PC-3 (cell line): ENCODE measurements around the gene PDE9A.

Source experiments
- CTCF ChIP-seq: fragments of 300-600 bp; sonication (generic); conservative IDR thresholded peaks from 2 replicates; pipeline ENCODE4 v1.5.1; 2017; ENCODE audit warnings: antibody characterized with exemption, low read depth, mild to moderate bottlenecking, low read length
- EZH2 ChIP-seq: fragments of 300-600 bp; sonication (generic); IDR thresholded peaks from one replicate; pipeline ENCODE4 v1.6.1; 2017; ENCODE audit warnings: antibody characterized with exemption, mild to moderate bottlenecking, low read length; ENCODE audit not compliant: unreplicated experiment

- TF ChIP-seq CTCF = no peak
- TF ChIP-seq EZH2 = no peak
Measured at GRCh38 chr21:42764883-42765282, 111.5 kb downstream of the PDE9A start.
